Neural progenitor cell (in vitro differentiated cells): Measurements from ENCODE around the gene RALY.

Experiments
- EZH2 ChIP-seq: fragments of 200-600 bp; sonication (generic); IDR thresholded peaks from 2 replicates; pipeline ENCODE4 v1.6.1; 2017; ENCODE audit warnings: antibody characterized with exemption, mild to moderate bottlenecking, moderate library complexity
- TF ChIP-seq, protein P1 (sequence below): fragments of 200-600 bp; sonication (generic); IDR thresholded peaks from 2 replicates; pipeline ENCODE4 v1.5.1; 2017; ENCODE audit warnings: antibody characterized with exemption, mild to moderate bottlenecking

DNA sequence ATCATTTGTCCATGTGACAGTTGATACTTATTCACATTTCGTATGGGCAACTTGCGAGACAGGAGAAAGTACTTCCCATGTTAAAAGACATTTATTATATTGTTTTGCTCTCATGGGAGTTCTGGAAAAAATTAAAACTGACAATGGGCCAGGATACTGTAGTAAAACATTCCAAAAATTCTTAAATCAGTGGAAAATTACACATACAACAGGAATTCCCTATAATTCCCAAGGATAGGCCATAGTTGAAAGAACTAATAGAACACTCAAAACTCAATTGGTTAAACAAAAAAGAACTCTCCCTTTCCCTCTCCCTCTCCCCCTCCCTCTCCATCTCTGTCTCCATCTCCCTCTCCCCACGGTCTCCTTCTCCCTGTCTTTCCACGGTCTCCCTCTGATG, 137.8 kb downstream of the RALY start:
- TF ChIP-seq EZH2, result no peak
- TF ChIP-seq, protein P1, sequence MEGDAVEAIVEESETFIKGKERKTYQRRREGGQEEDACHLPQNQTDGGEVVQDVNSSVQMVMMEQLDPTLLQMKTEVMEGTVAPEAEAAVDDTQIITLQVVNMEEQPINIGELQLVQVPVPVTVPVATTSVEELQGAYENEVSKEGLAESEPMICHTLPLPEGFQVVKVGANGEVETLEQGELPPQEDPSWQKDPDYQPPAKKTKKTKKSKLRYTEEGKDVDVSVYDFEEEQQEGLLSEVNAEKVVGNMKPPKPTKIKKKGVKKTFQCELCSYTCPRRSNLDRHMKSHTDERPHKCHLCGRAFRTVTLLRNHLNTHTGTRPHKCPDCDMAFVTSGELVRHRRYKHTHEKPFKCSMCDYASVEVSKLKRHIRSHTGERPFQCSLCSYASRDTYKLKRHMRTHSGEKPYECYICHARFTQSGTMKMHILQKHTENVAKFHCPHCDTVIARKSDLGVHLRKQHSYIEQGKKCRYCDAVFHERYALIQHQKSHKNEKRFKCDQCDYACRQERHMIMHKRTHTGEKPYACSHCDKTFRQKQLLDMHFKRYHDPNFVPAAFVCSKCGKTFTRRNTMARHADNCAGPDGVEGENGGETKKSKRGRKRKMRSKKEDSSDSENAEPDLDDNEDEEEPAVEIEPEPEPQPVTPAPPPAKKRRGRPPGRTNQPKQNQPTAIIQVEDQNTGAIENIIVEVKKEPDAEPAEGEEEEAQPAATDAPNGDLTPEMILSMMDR, result no peak
